Measurements from ENCODE around the gene PTP4A1.
A peak's percentile ranks its signal among the peaks of the same experiment; 100 is the strongest.
"Not testable (repeated sequence)": the region's sequence is repeated elsewhere in the genome, so short reads cannot be mapped to it uniquely, and the experiment has no call there.

PTP4A1 gene

GRCh38 chr6:63584566-63584965 is 12.3 kb downstream of the PTP4A1 start:
- no peak for DNase-seq

- DNase-seq: not testable (repeated sequence)
These were observed 13.4 kb downstream of the PTP4A1 start for GRCh38 chr6:63585652-63586051.

- no peak for DNase-seq
These were observed 17.7 kb downstream of the PTP4A1 start for GRCh38 chr6:63589952-63590411.

GRCh38 chr6:63592886-63593285 is 20.6 kb downstream of the PTP4A1 start:
- no peak for DNase-seq

- DNase-seq: no peak
These were observed 25.1 kb downstream of the PTP4A1 start for GRCh38 chr6:63597141-63598048.

GRCh38 chr6:63598049-63599036 is 26.1 kb downstream of the PTP4A1 start:
- DNase-seq: peak; percentile 83

GRCh38 chr6:63599243-63599642 is 27.0 kb downstream of the PTP4A1 start:
- DNase-seq: no peak

- no peak for DNase-seq
These were observed 27.9 kb downstream of the PTP4A1 start for GRCh38 chr6:63600136-63600535.

- DNase-seq: no peak
These were observed 37.0 kb downstream of the PTP4A1 start for GRCh38 chr6:63609231-63609630.

- DNase-seq: no peak
These were observed 38.7 kb downstream of the PTP4A1 start for GRCh38 chr6:63610944-63611343.

GRCh38 chr6:63611560-63611959 is 39.3 kb downstream of the PTP4A1 start:
- no peak for DNase-seq

GRCh38 chr6:63615590-63615989 is 43.3 kb downstream of the PTP4A1 start:
- no peak for DNase-seq
